ENCODE results near the gene EXOC3. TPM values are rescaled to one million over a fixed set of nuclear protein-coding genes. Genes with fewer than 3 reads are reported as not detected.

Gene EXOC3
- total RNA-seq, 4 donors from 2014 or later: 69.9 to 240 (median 76.1) TPM

DNA sequence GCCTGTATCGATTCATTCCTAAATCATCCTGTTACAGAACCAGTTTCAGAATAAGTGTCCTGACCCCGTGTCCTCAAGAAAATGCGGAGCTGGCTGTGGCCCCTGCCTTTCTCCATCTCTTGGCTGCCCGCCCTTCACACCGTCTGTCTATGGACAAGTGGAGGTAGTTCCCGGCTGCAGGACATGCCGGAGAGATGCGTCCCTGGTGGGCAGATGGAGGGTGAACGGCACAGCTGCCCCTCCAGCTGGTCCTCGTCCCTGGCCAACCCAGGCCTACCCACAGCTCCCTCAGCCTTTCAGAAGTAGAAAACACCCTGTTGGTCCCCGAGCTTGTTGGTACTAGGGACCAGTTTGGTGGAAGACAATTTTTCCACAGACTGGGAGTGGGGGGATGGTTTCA lies 14.8 kb upstream of the EXOC3 start:
- WGBS, 2 donors (ENCODE audit: low coverage in 1 of 2): 93 to 100% methylated on average over 1 to 11 of the region's 11 CpGs
- DNase-seq: no peak
- no peaks in the 10 kb centered on the region for H3K27me3 ChIP-seq
- no peak overlapping the region for H3K4me3 ChIP-seq
- intact Hi-C loops (cut with DNase I; ENCODE audit: low total_unique reads): no loop called here
- peaks cover 5 to 20% (median 20%) of the 10 kb centered on the region in 4 donors for H3K4me1 ChIP-seq
- no peak overlapping the region for H3K27ac ChIP-seq
- in situ Hi-C loops (cut with MboI; ENCODE audit: low pct_ligation_motif_present in 1 of 4, low pct_unique_long_range_greater_than_20kb in 1 of 4, low sequenced_read_pairs in 3 of 4): no loop called here
- no peaks in the 10 kb centered on the region for H3K9me3 ChIP-seq
- H3K36me3 ChIP-seq: no peaks in the 10 kb centered on the region
- TF ChIP-seq EP300 (IDR thresholded peaks at IDR 0.05; ENCODE audit: low read depth): no peak
- TF ChIP-seq, protein P1, sequence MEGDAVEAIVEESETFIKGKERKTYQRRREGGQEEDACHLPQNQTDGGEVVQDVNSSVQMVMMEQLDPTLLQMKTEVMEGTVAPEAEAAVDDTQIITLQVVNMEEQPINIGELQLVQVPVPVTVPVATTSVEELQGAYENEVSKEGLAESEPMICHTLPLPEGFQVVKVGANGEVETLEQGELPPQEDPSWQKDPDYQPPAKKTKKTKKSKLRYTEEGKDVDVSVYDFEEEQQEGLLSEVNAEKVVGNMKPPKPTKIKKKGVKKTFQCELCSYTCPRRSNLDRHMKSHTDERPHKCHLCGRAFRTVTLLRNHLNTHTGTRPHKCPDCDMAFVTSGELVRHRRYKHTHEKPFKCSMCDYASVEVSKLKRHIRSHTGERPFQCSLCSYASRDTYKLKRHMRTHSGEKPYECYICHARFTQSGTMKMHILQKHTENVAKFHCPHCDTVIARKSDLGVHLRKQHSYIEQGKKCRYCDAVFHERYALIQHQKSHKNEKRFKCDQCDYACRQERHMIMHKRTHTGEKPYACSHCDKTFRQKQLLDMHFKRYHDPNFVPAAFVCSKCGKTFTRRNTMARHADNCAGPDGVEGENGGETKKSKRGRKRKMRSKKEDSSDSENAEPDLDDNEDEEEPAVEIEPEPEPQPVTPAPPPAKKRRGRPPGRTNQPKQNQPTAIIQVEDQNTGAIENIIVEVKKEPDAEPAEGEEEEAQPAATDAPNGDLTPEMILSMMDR (IDR thresholded peaks at IDR 0.05): no peak
- TF ChIP-seq POLR2AphosphoS5 (IDR thresholded peaks at IDR 0.05): no peak
- TF ChIP-seq POLR2A (IDR thresholded peaks at IDR 0.05): no peak

DNA sequence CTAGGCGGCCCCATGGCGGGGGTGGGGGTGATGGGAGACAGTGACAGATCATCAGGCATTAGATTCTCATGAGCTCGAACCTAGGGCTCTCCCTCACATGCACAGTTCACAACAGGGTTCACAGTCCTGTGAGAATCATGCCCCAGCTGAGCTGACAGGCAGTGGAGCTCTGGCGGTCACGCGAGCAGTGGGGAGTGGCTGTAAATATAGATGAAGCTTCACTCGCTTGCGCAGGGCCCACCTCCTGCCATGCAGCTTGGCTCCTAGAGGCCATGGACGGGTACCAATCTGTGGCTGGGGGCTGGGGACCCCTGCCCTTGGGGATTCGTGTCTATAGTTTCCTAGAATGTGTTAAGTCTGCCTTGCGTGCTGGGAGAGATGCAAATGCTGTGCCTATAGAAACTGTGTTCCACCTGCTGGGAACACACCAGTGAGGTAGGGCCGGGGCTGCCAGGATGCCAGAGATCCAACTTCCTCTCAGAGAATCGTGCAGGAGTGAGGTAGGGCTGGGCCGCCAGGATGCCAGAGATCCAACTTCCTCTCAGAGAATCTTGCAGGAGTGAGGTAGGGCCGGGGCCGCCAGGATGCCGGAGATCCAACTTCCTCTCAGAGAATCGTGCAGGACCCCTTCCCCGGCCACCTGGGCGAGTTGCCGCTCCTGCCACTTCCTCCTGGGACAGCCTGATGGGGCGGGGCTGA lies 14.1 kb upstream of the EXOC3 start:
- no peaks in the 10 kb centered on the region for H3K9me3 ChIP-seq
- no peaks in the 10 kb centered on the region for H3K36me3 ChIP-seq
- intact Hi-C loops (cut with DNase I; ENCODE audit: low total_unique reads) (no loop called here), in situ Hi-C loops (cut with MboI; ENCODE audit: low pct_ligation_motif_present in 1 of 4, low pct_unique_long_range_greater_than_20kb in 1 of 4, low sequenced_read_pairs in 3 of 4) (no loop called here)
- no peaks in the 10 kb centered on the region for H3K27me3 ChIP-seq
- WGBS, 2 donors (ENCODE audit: low coverage in 1 of 2): 77 to 94% methylated on average over 5 to 22 of the region's 22 CpGs
- TF ChIP-seq, protein P1 (IDR thresholded peaks at IDR 0.05): no peak
- TF ChIP-seq EP300 (IDR thresholded peaks at IDR 0.05; ENCODE audit: low read depth): no peak
- no peak for TF ChIP-seq POLR2AphosphoS5 (IDR thresholded peaks at IDR 0.05)
- TF ChIP-seq POLR2A (IDR thresholded peaks at IDR 0.05): no peak
- H3K27ac ChIP-seq: no peak overlapping the region
- peaks cover 5 to 20% (median 20%) of the 10 kb centered on the region in 4 donors for H3K4me1 ChIP-seq
- no peak for DNase-seq
- H3K4me3 ChIP-seq: no peak overlapping the region

DNA sequence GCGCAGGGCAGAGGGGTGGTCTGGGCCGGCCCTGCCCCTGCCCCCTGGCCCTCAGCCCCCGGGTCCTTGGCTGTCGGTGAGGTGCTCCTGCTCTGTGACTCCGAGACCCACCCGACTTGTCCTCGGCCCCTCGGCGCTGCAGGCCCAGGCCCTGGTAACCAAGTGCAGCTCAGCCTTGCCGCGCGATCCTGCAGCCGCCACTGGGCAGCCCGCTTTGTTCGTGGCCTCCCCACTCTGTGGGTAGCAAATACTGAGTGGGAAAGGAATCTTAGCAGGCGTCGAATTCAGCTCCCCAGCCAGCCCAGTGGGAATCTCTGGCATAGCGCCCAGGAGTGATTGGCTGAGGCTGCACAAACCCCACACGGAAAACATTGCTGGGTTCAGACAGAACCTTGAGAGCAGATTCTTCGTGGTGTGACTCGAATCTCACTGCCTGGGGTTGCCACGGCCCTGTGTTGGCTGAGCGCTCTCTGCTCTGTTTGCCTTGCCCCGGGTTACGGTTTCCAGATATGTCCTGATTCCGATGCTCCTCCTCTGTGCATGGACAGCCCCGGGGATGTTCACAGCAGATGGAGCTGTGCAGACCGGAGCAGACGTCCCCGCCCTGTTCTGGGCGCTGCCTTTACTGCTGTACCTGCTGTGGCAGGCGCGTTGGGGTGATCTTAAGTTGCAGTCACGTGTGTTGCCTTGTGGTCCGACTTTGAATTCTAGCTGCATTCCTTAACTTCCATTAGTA lies 13.4 kb upstream of the EXOC3 start:
- DNase-seq: peak; percentile 44
- Histone ChIP-seq H3K36me3 (no peaks in the 10 kb centered on the region), H3K4me1 (peaks cover 5 to 20% (median 20%) of the 10 kb centered on the region in 4 donors), H3K4me3 (no peak overlapping the region), H3K27ac (no peak overlapping the region), H3K27me3 (no peaks in the 10 kb centered on the region), H3K9me3 (no peaks in the 10 kb centered on the region)
- 60% methylated on average over 35 of the region's 35 CpGs; no CpG with 5 or more reads in 1 of the 2 donors for WGBS, 2 donors (ENCODE audit: low coverage in 1 of 2)
- TF ChIP-seq EP300 (IDR thresholded peaks at IDR 0.05; ENCODE audit: low read depth) (no peak), POLR2A (IDR thresholded peaks at IDR 0.05) (no peak), POLR2AphosphoS5 (IDR thresholded peaks at IDR 0.05) (no peak)
- TF ChIP-seq, protein P1 (IDR thresholded peaks at IDR 0.05): no peak
- in situ Hi-C loops (cut with MboI; ENCODE audit: low pct_ligation_motif_present in 1 of 4, low pct_unique_long_range_greater_than_20kb in 1 of 4, low sequenced_read_pairs in 3 of 4): no loop called here
- intact Hi-C loops (cut with DNase I; ENCODE audit: low total_unique reads): no loop called here

DNA sequence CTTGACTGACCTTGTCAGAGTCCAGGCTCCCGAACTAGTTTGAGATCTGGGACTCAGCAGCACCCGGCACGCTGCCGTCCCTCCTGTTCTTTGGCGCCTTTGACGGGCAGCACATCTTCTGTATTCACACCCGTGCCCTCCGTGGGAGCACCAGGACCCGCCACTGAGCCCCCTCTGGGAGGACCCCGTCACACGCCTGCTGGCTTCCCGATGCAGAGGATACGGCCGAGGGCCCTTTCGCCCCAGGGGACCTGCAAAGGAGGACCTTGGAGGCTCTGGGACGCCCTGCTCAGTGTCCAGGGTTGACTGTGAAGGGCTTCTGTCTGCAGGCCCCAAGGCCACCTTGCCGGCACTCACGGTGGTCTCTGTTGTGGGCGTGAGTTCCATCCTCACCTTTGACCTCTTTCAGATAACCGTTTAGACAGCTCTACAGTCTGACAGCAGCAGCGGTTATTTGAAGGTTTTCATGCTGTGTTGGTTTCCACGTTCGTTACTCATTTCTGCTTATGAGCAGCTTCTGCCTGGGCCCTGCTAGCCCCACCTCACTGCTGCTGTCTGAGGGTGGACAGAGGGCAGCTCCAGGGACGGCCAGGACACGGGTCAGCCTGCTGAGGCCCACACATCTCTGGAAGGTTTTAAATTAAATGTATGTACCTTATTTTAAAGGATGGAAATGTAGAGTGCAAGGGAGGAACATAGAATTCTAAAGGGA lies 12.6 kb upstream of the EXOC3 start:
- H3K9me3 ChIP-seq: no peaks in the 10 kb centered on the region
- DNase-seq: no peak
- no peaks in the 10 kb centered on the region for H3K27me3 ChIP-seq
- H3K36me3 ChIP-seq: no peaks in the 10 kb centered on the region
- WGBS, 2 donors (ENCODE audit: low coverage in 1 of 2): 74 to 78% methylated on average over 20 of the region's 25 CpGs
- in situ Hi-C loops (cut with MboI; ENCODE audit: low pct_ligation_motif_present in 1 of 4, low pct_unique_long_range_greater_than_20kb in 1 of 4, low sequenced_read_pairs in 3 of 4): no loop called here
- H3K27ac ChIP-seq: no peak overlapping the region
- no peak overlapping the region for H3K4me3 ChIP-seq
- peaks cover 5 to 20% (median 20%) of the 10 kb centered on the region in 4 donors for H3K4me1 ChIP-seq
- intact Hi-C loops (cut with DNase I; ENCODE audit: low total_unique reads): no loop called here
- TF ChIP-seq, protein P1 (IDR thresholded peaks at IDR 0.05): no peak
- TF ChIP-seq POLR2AphosphoS5 (IDR thresholded peaks at IDR 0.05): no peak
- TF ChIP-seq EP300 (IDR thresholded peaks at IDR 0.05; ENCODE audit: low read depth): no peak
- no peak for TF ChIP-seq POLR2A (IDR thresholded peaks at IDR 0.05)

Measured in transverse colon (tissue), 4 donors.